GM19043 (cell line): ENCODE measurements around the gene FHAD1.

Experiments used
- ATAC-seq: cut with Tn5 transposase; IDR thresholded peaks from one replicate; pipeline ENCODE4 v1.9.1; 2021; ENCODE audit warnings: low read depth; ENCODE audit not compliant: unreplicated experiment

Gene FHAD1

DNA sequence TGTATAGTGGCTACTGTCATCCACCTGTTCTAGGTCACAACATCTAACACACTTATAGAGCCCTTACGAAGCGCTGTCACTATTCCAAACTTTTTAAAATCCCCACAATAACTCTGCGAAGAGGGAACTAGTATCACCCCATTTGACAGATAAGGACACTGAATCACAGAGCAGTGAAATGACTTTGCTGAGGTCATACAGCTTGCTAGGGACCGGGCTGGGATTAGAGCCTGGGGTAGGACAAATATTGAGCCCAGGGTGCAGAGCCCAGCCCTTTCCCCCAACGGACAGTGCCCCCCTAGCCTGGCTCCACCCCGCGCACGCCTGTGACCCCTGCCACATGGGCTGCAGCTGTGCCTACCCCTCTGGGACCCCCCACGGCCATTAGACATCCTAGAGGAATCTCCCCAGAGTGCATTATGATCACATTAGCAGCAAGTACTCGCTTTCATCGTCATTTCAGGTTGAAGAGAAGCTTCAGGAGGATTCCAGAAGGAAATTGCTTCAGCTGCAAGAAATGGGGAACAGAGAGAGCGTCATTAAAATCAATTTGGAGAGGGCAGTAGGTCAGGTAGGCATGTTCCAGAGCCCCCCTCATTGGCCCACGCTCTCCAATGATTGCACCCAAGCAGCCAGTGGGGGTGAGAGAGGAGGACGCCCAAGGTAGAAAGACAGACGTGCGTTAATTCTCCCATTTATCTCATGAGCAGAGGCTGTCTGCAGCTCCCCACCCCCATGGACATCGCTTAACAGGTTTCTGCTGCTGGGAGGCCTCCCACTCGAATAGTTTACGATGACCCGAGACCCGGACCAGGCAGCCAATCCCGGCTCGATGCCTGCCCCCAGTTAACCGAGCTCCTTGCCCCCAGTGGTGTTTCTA lies 77.2 kb downstream of the FHAD1 start:
- ATAC-seq, result no peak

DNA sequence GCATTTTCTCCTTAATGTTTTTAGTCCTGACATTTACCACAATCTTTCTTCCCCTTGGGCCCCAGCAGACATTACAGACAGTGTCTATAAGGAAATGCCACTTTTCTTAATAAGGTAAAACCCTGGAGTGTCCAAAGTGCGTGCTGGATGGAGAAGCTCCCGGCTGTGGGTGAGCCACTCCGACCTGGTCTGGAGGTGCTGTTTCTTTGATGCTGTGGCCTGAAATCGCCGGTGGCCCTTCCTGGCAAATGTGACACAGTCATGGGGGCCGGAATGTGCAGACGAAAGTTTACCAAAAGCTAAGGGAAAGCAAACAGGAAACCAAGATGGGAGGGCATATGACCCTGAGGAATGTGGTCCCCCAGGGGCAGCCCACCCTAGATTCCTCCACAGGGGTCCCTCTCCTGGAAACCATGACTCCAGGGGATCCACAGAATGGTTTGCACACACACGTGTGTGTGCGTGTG lies 77.9 kb downstream of the FHAD1 start:
- ATAC-seq, result no peak

DNA sequence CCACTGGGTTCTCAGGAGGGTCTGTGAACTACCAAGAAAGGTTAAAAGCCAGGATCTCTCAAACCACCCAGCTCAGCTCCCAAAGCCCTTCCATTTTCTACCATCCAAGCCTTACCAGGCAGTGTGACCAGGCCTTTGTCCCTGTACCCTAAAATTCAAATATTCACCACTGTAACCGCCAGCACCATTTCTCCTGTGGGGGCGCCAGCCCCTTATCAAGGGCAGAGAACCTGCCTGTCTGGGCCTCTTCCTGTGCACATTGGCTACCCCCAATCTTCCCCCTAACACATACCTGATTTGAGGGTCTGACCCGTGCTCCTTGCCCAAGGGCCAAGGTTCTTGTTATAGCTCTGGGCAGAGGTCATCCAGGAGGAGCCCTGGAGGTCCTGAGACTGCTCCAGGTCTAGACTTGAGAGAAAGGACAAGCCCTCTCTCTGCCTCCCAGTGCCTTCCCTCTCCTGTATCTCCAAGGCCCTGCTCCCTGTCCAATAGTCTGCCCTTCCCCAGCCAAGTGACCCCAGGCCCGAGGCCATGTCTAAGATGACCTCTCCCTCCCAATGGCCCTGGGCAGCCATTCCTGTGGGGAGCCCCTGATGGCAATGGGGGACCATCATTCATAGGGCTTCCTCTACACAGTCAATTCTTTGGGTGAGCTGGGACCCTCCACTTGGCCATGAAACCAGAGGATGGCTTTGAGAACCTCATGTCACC lies 78.5 kb downstream of the FHAD1 start:
- no peak for ATAC-seq

DNA sequence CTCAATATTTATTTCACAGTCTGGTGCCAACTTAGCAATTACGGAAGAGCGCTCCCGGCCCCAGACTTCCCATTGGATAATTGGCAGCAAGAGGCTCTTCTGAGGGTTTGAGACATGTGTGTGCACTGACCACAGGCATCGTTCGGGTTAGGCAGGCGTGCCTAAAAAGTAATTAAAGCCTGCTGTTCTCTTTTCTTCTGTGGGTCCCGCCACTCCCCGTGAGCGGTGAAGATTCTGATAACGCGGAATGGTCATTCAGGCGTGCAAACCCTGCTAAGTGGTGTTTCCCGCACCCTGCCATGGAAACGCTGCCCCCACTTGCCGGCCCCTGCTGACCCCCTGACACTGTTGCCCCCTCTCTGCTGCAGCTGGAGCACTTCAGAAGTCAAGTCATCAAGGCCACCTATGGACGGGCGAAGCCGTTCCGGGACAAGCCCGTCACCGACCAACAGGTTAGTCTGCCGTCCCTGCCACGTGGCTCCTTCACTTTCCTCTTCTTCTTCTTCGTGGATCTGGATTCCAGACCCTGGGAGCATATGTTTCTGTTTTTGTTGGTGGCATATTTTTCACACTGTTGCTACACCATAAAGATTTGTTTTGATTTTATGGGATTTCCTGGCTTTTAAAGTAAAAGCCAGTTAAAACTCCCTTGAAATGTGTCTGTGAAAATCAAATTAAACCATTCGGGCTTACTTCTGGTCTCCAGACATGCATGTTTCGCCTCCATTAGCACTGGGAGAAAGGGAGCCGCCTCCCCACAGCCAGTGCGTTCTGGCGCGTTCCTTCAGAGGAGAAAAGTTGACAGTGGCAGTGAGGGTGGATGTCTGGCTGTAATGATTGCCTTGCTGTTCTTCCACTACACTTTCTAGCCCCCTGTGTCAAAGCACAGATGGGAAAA lies 79.9 kb downstream of the FHAD1 start:
- no peak for ATAC-seq

DNA sequence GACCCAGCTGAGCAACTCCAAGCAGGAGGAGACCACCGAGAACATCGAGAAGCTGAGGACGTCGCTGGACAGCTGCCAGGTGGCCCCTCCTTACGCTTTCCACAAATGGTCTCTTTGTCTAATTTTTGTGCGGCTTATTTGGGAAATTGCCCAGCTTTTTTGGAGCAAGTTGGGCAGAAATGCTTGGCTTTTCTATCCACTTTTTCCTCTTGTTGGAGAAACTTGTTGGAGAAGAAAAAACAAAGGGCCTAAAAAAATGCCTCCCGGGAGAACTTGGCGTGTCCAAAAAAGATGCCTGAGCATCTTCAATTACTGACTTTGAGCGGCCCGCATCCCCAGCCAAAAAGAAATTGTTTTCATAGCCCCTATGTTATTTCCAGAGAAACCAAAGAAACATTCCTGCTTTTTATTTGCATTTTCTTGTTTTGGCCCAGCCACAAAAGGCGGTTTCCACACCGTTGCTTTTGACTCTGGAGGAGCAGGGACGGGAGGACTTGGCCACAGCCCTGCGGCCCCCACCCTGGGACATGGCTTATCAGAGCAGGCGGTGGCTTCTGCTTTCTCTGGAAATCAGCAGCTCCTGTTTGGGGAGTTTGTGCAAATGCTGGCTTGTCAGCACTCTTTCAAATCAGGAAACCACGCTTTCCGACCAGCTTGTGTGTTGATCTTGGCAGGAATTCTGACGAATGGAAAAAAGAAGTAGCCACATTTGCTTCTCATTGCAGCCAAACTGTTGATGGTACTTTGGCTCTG lies 81.5 kb downstream of the FHAD1 start:
- no peak for ATAC-seq

DNA sequence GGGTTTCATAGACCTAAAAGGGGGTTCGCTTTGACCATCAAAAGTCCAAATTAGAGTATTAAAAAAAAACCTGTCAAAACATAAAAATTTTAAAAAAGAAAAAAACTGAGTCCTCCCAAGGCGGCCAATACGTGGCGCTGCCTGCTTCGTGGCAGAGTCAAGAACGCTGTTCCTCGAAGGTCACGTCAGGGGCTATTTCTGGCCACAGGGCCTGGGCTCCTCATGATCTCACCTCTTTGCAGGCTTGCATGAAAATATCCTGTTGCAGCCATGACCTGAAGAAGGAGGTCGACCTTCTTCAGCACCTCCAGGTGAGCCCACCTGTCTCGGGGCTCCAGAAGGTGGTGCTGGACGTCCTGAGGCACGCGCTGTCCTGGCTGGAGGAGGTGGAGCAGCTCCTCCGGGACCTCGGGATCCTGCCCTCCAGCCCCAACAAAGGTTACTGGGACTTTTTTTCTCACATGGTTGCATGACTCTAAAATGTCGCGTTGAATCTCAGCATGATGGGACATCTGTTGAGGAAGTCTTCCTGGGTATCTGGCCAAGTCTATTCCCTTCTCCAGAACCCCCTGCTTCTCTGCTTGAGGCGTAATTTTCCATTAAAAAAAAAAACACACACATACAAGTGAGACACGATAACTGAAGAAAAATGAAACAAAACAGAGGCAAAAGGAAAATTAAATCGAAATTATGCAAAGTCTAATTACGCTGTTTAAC lies 82.2 kb downstream of the FHAD1 start:
- no peak for ATAC-seq

DNA sequence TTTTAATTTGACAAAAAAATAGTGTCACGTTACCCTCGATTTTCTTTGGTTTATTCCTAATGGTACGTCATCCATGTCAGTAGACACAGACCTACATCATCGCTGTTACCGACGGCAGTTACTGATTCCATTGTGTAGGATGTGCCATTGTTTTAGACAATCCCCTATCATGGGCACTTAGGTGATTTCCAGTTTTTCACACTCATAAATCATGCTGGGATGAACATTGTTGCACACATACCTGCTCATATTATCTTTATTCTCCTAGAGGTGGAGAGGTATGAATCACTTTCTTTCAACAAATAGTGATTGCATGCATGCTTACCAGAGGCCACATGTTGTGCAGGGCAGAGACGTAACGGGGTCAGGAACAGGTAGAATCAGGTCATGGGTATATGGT lies 83.0 kb downstream of the FHAD1 start:
- ATAC-seq, result no peak

DNA sequence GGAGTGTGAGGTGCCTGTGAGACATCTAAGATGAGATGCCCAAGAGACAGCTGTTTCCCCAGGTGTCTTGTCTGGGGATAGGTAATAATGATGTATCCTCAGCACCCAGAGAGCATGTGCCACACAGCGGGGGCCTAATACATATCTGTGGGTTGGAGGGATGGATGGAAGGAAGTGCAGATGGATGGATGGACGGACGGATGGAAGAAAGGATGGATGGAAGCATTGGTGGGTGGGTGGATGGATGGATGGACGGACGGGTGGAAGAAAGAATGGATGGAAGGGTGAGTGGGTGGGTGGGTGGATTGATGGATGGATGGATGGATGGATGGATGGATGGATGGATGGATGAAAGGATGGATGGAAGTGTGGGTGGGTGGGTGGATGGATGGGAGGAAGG lies 84.2 kb downstream of the FHAD1 start:
- no peak for ATAC-seq

DNA sequence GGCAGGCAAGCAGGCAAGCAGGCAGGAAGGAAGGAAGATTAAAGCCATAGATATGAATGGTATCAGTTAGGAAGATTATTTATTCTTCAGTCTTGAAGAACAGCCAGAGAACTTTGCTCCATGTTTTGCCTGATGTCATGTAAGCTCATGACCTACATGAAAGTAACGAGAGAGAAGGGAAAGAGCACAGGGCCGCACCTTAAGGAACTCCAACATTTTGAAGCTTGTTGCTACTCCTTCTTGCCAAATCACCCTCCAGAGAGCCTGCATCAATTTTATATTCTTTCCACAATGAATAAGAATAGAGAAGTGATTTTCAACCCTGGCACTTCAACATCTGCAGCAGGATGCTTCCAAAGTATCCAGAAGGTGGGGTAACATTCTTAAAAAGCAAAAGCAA lies 84.7 kb downstream of the FHAD1 start:
- ATAC-seq, result no peak

DNA sequence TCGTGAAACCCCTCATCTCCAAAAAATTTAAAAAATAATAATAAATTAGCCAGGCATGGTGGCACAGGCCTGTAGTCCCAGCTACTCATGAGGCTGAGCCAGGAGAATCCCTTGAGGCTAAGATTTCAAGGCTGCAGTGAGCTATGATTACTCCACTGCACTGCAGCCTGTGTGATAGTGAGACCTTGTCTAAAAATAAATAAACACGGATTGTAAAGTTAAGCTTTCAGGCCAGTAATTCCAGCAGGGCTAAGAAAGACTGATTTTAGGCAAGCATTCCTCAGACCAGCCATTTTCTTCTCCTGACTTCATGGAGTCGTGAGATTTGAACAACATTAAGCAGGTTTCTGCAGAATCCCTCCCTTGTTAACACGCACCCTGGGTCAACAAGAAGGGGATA lies 85.5 kb downstream of the FHAD1 start:
- ATAC-seq, result no peak

DNA sequence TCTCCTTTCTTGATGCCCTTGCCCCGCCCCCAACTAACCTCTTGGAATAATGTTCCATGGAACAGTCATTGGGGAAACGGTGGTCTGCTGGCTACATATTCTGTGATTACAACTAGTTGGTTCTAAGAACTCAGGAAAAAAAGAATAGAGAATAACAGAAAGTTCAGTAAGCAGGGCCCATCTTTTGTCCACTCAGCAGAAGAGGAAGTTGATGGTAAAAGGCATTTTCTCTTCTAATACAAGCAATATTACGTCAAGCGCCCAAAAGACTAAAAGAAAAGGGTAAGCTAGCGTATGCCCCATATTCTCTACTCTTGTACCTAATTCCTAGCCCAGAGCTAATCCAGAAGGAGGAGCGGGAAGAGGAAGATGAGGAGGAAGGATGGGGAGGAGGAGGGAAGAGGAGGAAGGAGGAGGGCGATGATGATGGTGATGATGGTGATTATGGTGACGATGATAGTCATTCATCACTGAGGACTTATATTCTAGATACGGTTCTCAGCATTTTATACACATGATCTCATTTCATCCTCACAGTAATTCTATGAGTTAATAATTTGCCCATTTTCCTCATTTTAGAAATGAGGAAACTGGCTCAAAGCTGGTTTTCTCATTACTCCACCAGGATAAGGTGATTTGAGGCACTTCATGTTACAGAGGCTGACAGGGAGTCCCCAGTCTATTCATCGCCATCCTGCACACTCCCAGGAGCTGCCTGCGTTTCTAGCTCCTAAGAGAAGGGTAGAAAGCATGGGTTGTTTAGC lies 86.1 kb downstream of the FHAD1 start:
- no peak for ATAC-seq

DNA sequence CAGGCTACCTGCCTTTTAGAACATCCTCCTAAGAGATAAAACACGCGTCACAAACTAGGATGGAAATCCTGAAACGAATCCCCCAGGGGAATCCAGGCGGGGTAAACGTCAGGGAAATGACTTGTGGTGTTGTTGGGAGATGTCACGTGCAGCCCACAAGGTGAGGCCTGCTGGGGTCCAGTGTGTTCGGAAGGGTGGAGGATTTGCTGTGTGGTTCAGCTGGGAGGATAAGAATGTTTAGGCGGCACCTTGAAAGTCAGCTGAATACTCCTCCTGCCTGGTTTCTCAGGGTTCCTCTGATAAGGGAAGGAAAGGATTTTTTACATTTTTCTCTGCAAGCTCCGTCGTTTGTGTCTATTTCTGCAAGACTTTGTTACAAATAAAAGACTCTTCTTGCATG lies 88.0 kb downstream of the FHAD1 start:
- ATAC-seq, result no peak

DNA sequence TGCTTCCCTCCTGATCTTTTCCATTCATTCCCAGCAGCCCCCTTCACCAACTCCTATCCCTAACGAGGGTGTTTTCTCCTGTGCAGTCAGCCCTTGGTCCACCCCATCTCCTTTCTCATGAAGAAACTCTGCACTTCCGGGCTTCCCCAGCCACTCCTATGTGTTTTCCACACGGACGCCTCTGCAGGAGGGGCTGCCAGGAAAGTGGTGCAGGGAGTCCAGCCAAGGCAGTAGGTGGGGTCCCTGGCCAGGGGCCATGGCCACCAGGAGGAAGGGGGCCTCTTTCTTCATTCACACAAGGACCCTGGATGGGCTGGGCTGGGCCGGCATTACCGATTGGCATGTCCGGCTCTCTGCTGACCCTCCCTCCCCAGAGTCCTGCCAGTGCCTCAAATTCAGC lies 89.8 kb downstream of the FHAD1 start:
- ATAC-seq, result no peak

DNA sequence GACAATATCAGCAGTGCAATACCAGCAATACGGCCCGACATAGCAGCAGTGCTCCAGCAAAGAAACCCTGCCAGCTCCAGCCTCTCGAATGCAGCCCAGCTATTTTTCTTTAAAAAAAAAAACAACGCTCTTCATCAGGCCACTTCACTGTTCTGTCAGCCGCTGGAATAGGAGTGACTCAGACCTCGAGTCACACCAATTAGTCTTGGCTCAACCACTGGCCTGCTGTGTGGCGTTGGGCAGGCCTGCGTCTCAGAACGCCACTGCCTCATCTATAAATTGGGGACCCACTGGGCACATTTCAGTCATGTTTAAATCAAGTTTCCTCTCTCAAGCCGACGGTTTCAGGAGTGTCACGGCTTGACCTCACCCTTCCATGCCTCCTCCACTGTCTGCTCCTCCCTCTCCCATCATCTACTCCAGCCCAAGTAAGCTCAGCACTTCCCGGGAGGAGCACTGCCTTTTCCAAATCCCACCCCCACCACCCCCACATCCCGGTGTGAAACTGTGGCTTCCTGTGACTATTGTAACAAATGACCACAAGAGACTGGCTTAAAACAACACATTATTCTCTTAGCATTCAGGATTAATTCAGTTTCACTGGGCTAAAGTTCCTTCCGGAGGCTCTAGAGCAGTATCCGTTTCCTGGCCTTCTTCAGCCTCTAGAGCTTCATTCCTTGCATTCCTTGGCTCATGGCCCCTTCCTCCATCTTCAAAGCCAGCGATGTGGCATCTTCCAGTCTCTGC lies 90.8 kb downstream of the FHAD1 start:
- no peak for ATAC-seq

DNA sequence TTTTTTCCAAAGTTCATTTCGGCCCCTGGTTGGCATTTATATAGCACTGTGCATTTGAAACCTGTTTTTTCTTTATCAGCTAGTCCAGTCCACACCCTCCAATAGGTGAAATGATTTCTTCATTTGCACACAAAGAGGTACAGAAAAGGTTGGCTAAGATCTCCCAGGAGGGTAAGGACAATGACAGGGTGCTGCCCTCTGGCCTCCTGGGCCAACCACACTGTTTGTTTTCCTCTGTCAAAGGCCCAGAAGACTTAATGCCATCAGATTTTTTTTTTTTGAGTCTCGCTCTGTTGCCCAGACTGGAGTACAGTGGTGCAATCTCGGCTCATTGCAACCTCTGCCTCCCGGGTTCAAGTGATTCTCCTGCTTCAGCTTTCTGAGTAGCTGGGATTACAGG lies 92.5 kb downstream of the FHAD1 start:
- no peak for ATAC-seq

DNA sequence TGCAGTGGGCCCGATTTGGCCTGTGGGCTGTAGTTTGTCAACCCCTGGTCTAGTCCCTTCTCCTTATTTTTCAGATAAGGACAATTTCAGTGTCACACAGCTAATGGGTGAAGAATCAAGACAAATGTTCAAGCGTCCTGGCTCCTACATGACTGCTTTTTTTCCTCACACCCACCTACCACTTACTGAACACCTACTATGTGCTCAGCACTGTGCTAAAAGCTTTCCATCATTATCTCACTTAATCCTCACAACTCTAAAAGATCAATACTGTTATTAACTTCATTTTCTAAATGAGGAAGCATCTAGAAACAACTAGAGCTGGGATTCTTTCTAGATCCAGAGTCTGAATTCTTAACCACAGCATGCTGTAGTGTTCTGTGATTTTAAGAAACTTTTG lies 94.2 kb downstream of the FHAD1 start:
- no peak for ATAC-seq

DNA sequence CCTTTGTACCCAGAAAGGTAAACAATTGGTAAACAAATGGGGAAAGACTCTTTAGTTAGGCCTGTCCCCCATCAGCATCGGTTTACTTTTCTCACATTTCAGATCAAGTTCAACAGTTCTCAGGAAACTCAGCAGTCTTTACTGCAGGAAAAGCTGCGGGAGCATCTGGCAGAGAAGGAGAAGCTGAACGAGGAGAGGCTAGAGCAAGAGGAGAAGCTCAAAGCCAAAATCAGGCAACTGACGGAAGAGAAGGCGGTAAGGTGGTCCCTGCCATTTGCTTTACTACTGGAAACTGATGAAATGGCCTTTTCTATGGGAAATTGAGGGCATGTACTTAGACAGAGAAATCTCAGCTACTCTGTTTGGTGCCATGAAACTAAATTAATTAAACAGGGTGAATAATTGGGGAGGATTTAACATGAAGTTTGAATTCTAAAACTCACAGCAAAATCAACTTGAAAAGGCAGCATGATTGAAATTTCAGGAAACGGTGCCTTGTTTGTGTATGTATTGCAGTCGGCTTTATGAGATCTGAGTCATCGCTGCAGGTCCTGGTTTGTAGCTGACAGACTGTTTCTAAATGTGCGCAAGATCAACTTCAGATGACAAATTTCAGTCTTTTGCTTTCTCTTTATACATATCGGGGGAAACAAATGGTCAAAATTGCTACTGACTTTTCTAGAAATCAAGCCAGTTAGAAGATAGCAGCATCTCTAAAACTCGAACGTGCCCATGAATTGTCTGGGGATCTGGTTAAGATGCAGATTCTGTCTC lies 94.8 kb downstream of the FHAD1 start:
- ATAC-seq, result no peak
